GM06990 (cell line): ENCODE data around the gene ZNF70.
A peak's percentile ranks its signal among the peaks of the same experiment; 100 is the strongest.

ENCODE experiments used
- DNase-seq: peaks from one replicate; pipeline ENCODE4 v3.0.0-alpha.2; 2011; ENCODE audit not compliant: insufficient read length; ENCODE audit errors: extremely low read depth
- H3K27me3 ChIP-seq: replicated peaks from 2 replicates; pipeline ENCODE4 v1.6.0; 2011; ENCODE audit warnings: low read length; ENCODE audit not compliant: control insufficient read depth, insufficient read depth
- H3K36me3 ChIP-seq: 2 replicates; pipeline ENCODE4 v1.5.1; 2011; ENCODE audit warnings: low read length; ENCODE audit not compliant: control insufficient read depth, insufficient read depth
- H3K4me3 ChIP-seq: replicated peaks from 2 replicates; pipeline ENCODE4 v1.5.1; 2011; ENCODE audit warnings: low read depth, mild to moderate bottlenecking, control low read depth, low read length
- CTCF ChIP-seq: IDR thresholded peaks from 2 replicates; pipeline ENCODE4 v1.5.1; 2011; ENCODE audit warnings: low read length, control low read depth, mild to moderate bottlenecking, inconsistent platforms; ENCODE audit not compliant: insufficient read depth, poor library complexity, severe bottlenecking

Gene ZNF70

GRCh38 chr22:23754220-23754919, 3.5 kb upstream of the ZNF70 start, which contains the start of gene VPREB3:
VPREB3 (minus strand) TSS chr22:23754425; CDS start chr22:23754363, 62 bp downstream.
- DNase-seq, result peak; percentile 65
- no peak for TF ChIP-seq CTCF
- H3K27me3 ChIP-seq, result no peaks in the 10 kb centered on the region
- peak within 1 kb of the TSS; percentile 43 for H3K4me3 ChIP-seq
- no peaks in the 10 kb centered on the region for H3K36me3 ChIP-seq

- Histone ChIP-seq H3K36me3 (no peaks in the 10 kb centered on the region), H3K4me3 (peak overlapping the region; percentile 8), H3K27me3 (no peaks in the 10 kb centered on the region)
- TF ChIP-seq CTCF, result no peak
- no peak for DNase-seq
Measured at GRCh38 chr22:23753385-23753784, 2.5 kb upstream of the ZNF70 start.

- peak overlapping the region; percentile 8; the same call in 1 of the 2 replicates for H3K4me3 ChIP-seq
- no peak for TF ChIP-seq CTCF
- DNase-seq, result no peak
- H3K27me3 ChIP-seq, result no peaks in the 10 kb centered on the region
- H3K36me3 ChIP-seq, result no peaks in the 10 kb centered on the region
Measured at GRCh38 chr22:23752750-23753149, 1.8 kb upstream of the ZNF70 start.

- Histone ChIP-seq H3K36me3 (no peaks in the 10 kb centered on the region), H3K4me3 (peak overlapping the region; percentile 80), H3K27me3 (no peaks in the 10 kb centered on the region)
- DNase-seq, result peak; percentile 78
- no peak for TF ChIP-seq CTCF
Measured at GRCh38 chr22:23752090-23752691, 1.3 kb upstream of the ZNF70 start.

GRCh38 chr22:23751441-23751996, 607 bp upstream of the ZNF70 start:
- no peak for DNase-seq
- Histone ChIP-seq H3K27me3 (no peaks in the 10 kb centered on the region), H3K4me3 (peak overlapping the region; percentile 80), H3K36me3 (no peaks in the 10 kb centered on the region)
- TF ChIP-seq CTCF, result no peak
